HL-60 (cell line): ENCODE measurements around the gene UEVLD.

ENCODE experiments used
- GABPA ChIP-seq: IDR thresholded peaks from 2 replicates; pipeline ENCODE4 v1.6.1; 2012; ENCODE audit warnings: low read depth
- POLR2AphosphoS5 ChIP-seq: IDR thresholded peaks from 2 replicates; pipeline ENCODE4 v1.6.1; 2012; ENCODE audit warnings: low read depth
- TF ChIP-seq, protein P1 (sequence below): IDR thresholded peaks from one replicate; pipeline ENCODE4 v1.5.1; 2011; ENCODE audit warnings: low read length, control low read depth, inconsistent platforms; ENCODE audit not compliant: insufficient read depth
- TF ChIP-seq, protein P2 (sequence below): IDR thresholded peaks from 2 replicates; pipeline ENCODE4 v1.6.1; 2012; ENCODE audit warnings: low read depth; ENCODE audit not compliant: insufficient replicate concordance

DNA sequence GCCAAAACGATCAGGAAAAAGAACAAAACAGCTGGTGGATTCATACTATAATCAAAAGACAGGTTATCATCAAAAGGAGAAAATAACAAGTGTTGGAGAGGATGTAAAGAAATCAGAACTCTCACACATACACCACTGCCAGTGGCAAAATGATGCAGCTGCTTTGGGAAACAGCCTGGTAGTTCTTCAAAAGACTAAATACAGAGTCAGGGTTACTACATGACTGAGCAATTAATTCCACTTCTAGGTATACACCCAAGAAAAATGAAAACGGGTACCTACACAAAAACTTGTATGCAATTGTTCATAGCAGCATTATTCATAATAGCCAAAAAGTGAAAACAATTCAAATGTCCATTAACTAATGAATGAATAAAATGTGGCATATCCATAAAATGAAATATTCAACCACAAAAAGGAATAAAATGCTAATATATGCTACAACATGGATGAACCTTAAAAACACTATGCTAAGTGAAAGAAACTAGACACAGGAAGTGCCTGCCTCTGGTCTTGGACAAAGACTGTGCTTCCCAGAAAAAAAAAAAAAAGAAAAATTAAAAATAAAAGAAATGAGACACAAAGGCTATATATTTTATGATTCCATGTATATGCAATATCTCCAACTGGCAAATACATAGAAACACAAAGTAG lies 8.3 kb downstream of the UEVLD start:
- TF ChIP-seq, protein P1, sequence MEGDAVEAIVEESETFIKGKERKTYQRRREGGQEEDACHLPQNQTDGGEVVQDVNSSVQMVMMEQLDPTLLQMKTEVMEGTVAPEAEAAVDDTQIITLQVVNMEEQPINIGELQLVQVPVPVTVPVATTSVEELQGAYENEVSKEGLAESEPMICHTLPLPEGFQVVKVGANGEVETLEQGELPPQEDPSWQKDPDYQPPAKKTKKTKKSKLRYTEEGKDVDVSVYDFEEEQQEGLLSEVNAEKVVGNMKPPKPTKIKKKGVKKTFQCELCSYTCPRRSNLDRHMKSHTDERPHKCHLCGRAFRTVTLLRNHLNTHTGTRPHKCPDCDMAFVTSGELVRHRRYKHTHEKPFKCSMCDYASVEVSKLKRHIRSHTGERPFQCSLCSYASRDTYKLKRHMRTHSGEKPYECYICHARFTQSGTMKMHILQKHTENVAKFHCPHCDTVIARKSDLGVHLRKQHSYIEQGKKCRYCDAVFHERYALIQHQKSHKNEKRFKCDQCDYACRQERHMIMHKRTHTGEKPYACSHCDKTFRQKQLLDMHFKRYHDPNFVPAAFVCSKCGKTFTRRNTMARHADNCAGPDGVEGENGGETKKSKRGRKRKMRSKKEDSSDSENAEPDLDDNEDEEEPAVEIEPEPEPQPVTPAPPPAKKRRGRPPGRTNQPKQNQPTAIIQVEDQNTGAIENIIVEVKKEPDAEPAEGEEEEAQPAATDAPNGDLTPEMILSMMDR, result no peak
- TF ChIP-seq, protein P2, sequence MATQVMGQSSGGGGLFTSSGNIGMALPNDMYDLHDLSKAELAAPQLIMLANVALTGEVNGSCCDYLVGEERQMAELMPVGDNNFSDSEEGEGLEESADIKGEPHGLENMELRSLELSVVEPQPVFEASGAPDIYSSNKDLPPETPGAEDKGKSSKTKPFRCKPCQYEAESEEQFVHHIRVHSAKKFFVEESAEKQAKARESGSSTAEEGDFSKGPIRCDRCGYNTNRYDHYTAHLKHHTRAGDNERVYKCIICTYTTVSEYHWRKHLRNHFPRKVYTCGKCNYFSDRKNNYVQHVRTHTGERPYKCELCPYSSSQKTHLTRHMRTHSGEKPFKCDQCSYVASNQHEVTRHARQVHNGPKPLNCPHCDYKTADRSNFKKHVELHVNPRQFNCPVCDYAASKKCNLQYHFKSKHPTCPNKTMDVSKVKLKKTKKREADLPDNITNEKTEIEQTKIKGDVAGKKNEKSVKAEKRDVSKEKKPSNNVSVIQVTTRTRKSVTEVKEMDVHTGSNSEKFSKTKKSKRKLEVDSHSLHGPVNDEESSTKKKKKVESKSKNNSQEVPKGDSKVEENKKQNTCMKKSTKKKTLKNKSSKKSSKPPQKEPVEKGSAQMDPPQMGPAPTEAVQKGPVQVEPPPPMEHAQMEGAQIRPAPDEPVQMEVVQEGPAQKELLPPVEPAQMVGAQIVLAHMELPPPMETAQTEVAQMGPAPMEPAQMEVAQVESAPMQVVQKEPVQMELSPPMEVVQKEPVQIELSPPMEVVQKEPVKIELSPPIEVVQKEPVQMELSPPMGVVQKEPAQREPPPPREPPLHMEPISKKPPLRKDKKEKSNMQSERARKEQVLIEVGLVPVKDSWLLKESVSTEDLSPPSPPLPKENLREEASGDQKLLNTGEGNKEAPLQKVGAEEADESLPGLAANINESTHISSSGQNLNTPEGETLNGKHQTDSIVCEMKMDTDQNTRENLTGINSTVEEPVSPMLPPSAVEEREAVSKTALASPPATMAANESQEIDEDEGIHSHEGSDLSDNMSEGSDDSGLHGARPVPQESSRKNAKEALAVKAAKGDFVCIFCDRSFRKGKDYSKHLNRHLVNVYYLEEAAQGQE, result no peak
- no peak for TF ChIP-seq POLR2AphosphoS5
- no peak for TF ChIP-seq GABPA
